Tibial artery (tissue), 4 donors: ENCODE data around the gene STPG4.

Experiments
- DNase-seq, 2 donors: peaks; one replicate each; pipeline ENCODE4 v3.0.0-alpha.2; 2019
- H3K27ac ChIP-seq, 2 donors: fragments of 200-600 bp; sonication (generic) in 1 of 2; 1 replicate in 1 of 2; 2 replicates in 1 of 2; pipeline ENCODE4 v1.5.1; 2018 to 2019; ENCODE audit warnings: mild to moderate bottlenecking in 1 of 2
- H3K27me3 ChIP-seq, 2 donors: fragments of 200-600 bp; sonication (generic) in 1 of 2; one replicate each; pipeline versions ENCODE4 v1.5.1 to v1.6.0; 2016 to 2019
- H3K36me3 ChIP-seq, 3 donors: fragments of 200-600 bp; sonication (generic) in 2 of 3; one replicate each; pipeline ENCODE4 v1.5.1; 2016 to 2019; ENCODE audit warnings: mild to moderate bottlenecking in 2 of 3
- H3K4me1 ChIP-seq, 4 donors: fragments of 200-600 bp; sonication (generic) in 2 of 4; 1 replicate in 3 of 4; 2 replicates in 1 of 4; pipeline ENCODE4 v1.5.1; 2016 to 2019
- H3K4me3 ChIP-seq, 2 donors: fragments of 200-600 bp; sonication (generic) in 1 of 2; 1 replicate in 1 of 2; 2 replicates in 1 of 2; pipeline ENCODE4 v1.5.1; 2018 to 2019; ENCODE audit warnings: mild to moderate bottlenecking in 2 of 2
- H3K9me3 ChIP-seq, 3 donors: fragments of 200-600 bp; sonication (generic) in 1 of 3; one replicate each; pipeline ENCODE4 v1.5.1; 2016 to 2019
- intact Hi-C: fragments of 100-400 bp; cut with DNase I; formaldehyde crosslinking; loops from one replicate; pipeline ENCODE4 v1.15.0; 2023; ENCODE audit warnings: low total_unique reads
- TF ChIP-seq, protein P1 (sequence below), 2 experiments: fragments of 200-600 bp in 1 of 2; fragments of 450-650 bp in 1 of 2; IDR thresholded peaks; one replicate each; pipeline ENCODE4 v1.5.1; 2017 to 2019; ENCODE audit warnings: antibody characterized with exemption in 2 of 2, mild to moderate bottlenecking in 1 of 2, moderate library complexity in 1 of 2

Gene STPG4

DNA sequence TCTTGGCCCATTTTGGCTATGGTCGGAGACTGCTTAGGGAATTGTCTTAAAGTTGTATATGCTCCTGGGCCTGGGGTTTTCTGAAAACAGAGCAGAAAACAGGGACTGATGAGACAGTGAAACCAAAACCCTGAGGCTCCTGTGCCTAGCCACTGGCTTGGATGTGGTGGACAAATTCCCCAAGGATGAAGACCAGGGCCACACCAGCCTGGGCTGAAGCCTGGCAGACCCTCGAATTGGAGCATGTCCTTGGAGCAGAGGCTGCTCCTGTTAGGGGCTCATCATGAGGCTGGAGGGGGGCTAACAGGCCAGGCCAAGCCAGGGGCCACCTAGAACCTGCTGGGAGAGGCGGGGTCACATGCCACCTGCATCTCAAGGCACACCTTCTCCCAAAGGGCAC, 68.1 kb downstream of the STPG4 start:
- Histone ChIP-seq H3K36me3 (no peaks in the 10 kb centered on the region), H3K4me1 (peaks cover 0 to 43% (median 24%) of the 10 kb centered on the region in 4 donors)

DNA sequence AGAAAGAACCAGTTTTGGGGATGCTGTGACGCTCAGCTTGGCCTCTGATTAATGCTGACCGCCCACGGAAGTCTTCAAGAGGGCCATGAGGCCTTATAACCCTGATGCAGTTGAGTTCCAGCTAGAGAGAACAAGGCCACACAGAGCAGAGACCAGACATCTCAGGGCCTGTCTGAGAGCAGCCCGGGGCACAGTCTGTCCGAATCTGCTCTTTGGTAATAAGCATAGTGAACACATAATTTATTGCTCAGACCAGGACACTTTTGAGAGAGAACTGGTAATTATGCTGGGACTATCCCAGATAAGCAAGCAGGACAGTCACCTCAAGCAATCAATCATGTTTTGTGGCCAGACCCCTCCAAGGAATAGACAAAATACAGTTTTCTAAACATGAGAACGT, 68.5 kb downstream of the STPG4 start:
- no peaks in the 10 kb centered on the region for H3K9me3 ChIP-seq
- no peak for DNase-seq
- peak overlapping the region; percentile 44 to 58 for H3K27ac ChIP-seq
- H3K4me3 ChIP-seq: no peak overlapping the region
- intact Hi-C loops: no loop called here
- TF ChIP-seq, protein P1, sequence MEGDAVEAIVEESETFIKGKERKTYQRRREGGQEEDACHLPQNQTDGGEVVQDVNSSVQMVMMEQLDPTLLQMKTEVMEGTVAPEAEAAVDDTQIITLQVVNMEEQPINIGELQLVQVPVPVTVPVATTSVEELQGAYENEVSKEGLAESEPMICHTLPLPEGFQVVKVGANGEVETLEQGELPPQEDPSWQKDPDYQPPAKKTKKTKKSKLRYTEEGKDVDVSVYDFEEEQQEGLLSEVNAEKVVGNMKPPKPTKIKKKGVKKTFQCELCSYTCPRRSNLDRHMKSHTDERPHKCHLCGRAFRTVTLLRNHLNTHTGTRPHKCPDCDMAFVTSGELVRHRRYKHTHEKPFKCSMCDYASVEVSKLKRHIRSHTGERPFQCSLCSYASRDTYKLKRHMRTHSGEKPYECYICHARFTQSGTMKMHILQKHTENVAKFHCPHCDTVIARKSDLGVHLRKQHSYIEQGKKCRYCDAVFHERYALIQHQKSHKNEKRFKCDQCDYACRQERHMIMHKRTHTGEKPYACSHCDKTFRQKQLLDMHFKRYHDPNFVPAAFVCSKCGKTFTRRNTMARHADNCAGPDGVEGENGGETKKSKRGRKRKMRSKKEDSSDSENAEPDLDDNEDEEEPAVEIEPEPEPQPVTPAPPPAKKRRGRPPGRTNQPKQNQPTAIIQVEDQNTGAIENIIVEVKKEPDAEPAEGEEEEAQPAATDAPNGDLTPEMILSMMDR (IDR thresholded peaks at IDR 0.05): no peak
- H3K4me1 ChIP-seq: peaks cover 0 to 39% (median 21%) of the 10 kb centered on the region in 4 donors
- no peaks in the 10 kb centered on the region for H3K36me3 ChIP-seq
- no peaks in the 10 kb centered on the region for H3K27me3 ChIP-seq

More for the DNA sequence above, 68.1 kb downstream of the STPG4 start:
- TF ChIP-seq, protein P1 (IDR thresholded peaks at IDR 0.05): no peak
- no peaks in the 10 kb centered on the region for H3K27me3 ChIP-seq
- intact Hi-C loops: no loop called here
- no peak for DNase-seq
- no peak overlapping the region for H3K4me3 ChIP-seq
- peak overlapping the region; percentile 44 to 58 for H3K27ac ChIP-seq
- no peaks in the 10 kb centered on the region for H3K9me3 ChIP-seq

DNA sequence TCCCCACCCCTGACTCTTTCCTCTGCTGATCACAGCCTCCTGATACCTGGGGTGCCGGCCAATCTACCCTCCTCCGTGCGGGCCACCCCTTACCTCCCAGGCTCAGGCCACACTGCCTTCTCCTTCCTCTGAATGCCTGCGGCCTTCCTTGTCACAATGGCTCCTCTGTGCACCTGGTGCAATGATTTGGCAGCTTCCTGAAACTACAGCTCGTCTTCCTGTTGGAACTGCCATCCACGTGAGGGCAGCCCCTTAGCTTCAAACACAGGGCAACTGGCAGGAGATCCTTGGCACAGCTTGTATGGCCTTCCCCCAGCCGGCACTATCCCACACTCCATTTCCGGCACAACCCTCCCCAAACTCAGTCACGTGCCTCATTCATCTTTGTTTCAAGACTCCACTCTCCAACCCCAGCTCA, 69.0 kb downstream of the STPG4 start:
- Histone ChIP-seq H3K9me3 (no peaks in the 10 kb centered on the region), H3K27ac (peak overlapping the region; percentile 44 to 58), H3K36me3 (no peaks in the 10 kb centered on the region), H3K4me3 (no peak overlapping the region), H3K27me3 (no peaks in the 10 kb centered on the region), H3K4me1 (peaks cover 0 to 34% (median 18%) of the 10 kb centered on the region in 4 donors)
- no peak for DNase-seq
- TF ChIP-seq, protein P1 (IDR thresholded peaks at IDR 0.05): no peak
- intact Hi-C loops: no loop called here

DNA sequence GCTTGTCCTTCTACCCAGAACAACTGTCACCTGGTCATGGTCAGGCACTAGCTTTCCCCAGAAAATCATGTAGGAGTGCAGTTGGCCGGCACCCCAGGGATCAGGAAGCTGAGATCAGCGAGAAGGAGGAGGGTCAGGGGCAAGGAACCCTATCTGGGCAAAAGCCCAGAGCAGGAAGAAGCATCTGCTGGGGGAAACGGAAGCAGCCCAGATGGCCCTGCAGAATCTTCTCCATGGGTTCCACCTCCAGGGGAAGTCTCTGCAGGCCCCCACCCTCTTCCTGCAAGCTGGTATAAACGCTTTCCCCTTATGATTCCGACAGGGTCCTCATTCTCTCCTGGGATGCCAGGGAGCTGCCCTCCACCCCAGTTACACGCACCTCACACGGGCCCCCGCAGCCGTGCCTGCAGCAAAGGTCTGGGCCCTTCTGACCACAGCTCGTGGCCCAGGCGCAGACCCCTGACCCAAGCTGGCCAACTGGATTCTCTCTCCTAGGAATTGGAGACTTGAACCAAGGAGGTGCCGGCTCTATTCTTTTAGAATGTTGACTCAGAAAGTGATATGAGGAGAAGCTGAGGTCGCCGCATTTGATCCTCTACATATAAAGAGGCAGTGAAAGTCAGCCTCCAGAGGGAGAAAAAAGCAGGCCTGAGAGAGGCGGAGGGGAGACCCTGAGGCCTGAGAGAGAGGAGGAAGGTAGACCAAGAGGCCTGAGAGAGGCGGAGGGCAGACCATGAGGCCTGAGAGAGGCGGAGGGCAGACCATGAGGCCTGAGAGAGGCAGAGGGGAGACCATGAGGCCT, 71.0 kb downstream of the STPG4 start:
- intact Hi-C loops: loop anchor here (5.0 kb wide), 1 partner anchor 73 kb away; the partner anchor contains the start of gene STPG4
- TF ChIP-seq, protein P1 (IDR thresholded peaks at IDR 0.05): no peak
- Histone ChIP-seq H3K9me3 (no peaks in the 10 kb centered on the region), H3K27me3 (no peaks in the 10 kb centered on the region), H3K36me3 (no peaks in the 10 kb centered on the region), H3K4me1 (peaks cover 4 to 50% (median 29%) of the 10 kb centered on the region in 4 donors), H3K4me3 (no peak overlapping the region), H3K27ac (no peak overlapping the region)
- peak in 1 of 2 donors; percentile 74 for DNase-seq

DNA sequence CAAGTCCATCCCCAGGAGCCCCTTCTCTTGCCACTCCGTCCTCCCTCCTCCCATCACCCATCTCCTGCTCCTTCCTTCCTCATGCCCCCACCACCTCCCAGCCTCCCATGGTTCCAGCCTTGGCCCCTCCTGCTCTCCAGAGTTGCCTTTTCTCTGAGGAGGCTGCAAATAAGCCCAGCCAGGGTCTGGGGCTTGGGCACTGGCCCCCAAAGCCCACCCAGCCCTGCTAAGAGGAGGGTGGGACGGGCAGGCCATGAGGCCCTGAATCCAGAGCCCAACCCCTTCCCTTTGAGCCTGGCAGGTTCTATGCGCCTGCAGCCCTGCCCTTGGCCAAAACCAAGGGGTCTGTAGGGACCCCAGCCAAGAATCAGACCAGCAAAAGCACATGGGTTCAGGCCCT, 71.6 kb downstream of the STPG4 start:
- Histone ChIP-seq H3K9me3 (no peaks in the 10 kb centered on the region), H3K36me3 (no peaks in the 10 kb centered on the region), H3K27me3 (no peaks in the 10 kb centered on the region), H3K4me1 (peaks cover 4 to 50% (median 31%) of the 10 kb centered on the region in 4 donors), H3K4me3 (no peak overlapping the region), H3K27ac (no peak overlapping the region)
- no peak for DNase-seq
- TF ChIP-seq, protein P1 (IDR thresholded peaks at IDR 0.05): no peak
- intact Hi-C loops: loop anchor here (5.0 kb wide), 1 partner anchor 74 kb away; the partner anchor contains the start of gene STPG4
